DOHH2 (cell line): ENCODE data around the gene DNAJA3.

Experiments
- EZH2phosphoT487 ChIP-seq: fragments of 200-600 bp; sonication (generic); IDR thresholded peaks from 2 replicates; pipeline ENCODE4 v1.6.1; 2017; ENCODE audit warnings: borderline replicate concordance, mild to moderate bottlenecking, antibody characterized with exemption, low read length, moderate library complexity, mixed read lengths
- TF ChIP-seq, protein P1 (sequence below): fragments of 200-600 bp; sonication (generic); IDR thresholded peaks from one replicate; pipeline ENCODE4 v1.5.1; 2014; ENCODE audit warnings: antibody characterized with exemption, mild to moderate bottlenecking, low read depth, low read length; ENCODE audit not compliant: poor library complexity, severe bottlenecking

DNA sequence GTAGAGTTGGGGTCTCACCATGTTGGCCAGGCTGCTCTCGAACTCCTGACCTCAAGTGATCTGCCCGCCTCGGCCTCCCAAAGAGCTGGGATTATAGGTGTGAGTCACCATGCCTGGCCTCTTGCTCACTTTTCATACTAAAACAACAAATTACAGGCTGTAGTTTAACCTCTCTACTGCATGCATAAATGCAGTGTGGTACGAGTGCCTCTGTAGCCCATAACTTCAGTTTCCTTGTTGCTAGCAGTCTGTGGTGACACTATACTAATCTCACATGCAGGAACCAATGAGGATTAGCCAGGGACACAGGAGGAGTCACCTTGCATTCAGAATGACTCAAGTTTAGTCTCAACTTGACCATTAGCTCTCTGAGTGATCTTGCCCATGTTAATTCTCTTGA lies 70.6 kb downstream of the DNAJA3 start:
- TF ChIP-seq, protein P1, sequence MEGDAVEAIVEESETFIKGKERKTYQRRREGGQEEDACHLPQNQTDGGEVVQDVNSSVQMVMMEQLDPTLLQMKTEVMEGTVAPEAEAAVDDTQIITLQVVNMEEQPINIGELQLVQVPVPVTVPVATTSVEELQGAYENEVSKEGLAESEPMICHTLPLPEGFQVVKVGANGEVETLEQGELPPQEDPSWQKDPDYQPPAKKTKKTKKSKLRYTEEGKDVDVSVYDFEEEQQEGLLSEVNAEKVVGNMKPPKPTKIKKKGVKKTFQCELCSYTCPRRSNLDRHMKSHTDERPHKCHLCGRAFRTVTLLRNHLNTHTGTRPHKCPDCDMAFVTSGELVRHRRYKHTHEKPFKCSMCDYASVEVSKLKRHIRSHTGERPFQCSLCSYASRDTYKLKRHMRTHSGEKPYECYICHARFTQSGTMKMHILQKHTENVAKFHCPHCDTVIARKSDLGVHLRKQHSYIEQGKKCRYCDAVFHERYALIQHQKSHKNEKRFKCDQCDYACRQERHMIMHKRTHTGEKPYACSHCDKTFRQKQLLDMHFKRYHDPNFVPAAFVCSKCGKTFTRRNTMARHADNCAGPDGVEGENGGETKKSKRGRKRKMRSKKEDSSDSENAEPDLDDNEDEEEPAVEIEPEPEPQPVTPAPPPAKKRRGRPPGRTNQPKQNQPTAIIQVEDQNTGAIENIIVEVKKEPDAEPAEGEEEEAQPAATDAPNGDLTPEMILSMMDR, result no peak
- TF ChIP-seq EZH2phosphoT487, result no peak
